SK-N-SH treated with all-trans-retinoic acid at 6 μM for 48 hours (cell line): ENCODE data around the gene SLC13A3.

Source experiments
- BACH2 ChIP-seq: fragments of 250-450 bp; sonication (Bioruptor Pico); IDR thresholded peaks from 2 replicates; pipeline ENCODE4 v1.9.0; 2021; ENCODE audit warnings: mild to moderate bottlenecking, borderline replicate concordance
- GLIS3 ChIP-seq: fragments of 250-450 bp; sonication (Bioruptor Pico); IDR thresholded peaks from 2 replicates; pipeline ENCODE4 v1.5.0; 2020; ENCODE audit warnings: mild to moderate bottlenecking, moderate library complexity
- RARB ChIP-seq: fragments of 250-450 bp; sonication (Bioruptor Pico); IDR thresholded peaks from 2 replicates; pipeline ENCODE4 v1.8.0; 2021; ENCODE audit warnings: mild to moderate bottlenecking, moderate library complexity
- TCF4 ChIP-seq: fragments of 250-450 bp; sonication (Bioruptor Pico); IDR thresholded peaks from 2 replicates; pipeline ENCODE4 v1.8.0; 2021; ENCODE audit warnings: mild to moderate bottlenecking, moderate library complexity, borderline replicate concordance
- ZC3H10 ChIP-seq: fragments of 250-450 bp; sonication (Bioruptor Pico); IDR thresholded peaks from 2 replicates; pipeline ENCODE4 v1.5.1; 2021; ENCODE audit warnings: mild to moderate bottlenecking, moderate library complexity
- ZNF565 ChIP-seq: fragments of 450-650 bp; formaldehyde crosslinking; conservative IDR thresholded peaks from 2 replicates; pipeline ENCODE4 v1.5.0; 2020; ENCODE audit warnings: low read depth, mild to moderate bottlenecking, moderate library complexity
- ZNF70 ChIP-seq: fragments of 450-650 bp; formaldehyde crosslinking; IDR thresholded peaks from 2 replicates; pipeline ENCODE4 v1.5.0; 2020; ENCODE audit warnings: mild to moderate bottlenecking, moderate library complexity
- ZNF8 ChIP-seq: fragments of 450-650 bp; formaldehyde crosslinking; IDR thresholded peaks from 2 replicates; pipeline ENCODE4 v1.5.0; 2020; ENCODE audit warnings: mild to moderate bottlenecking, moderate library complexity
- TF ChIP-seq, protein P1 (sequence below): fragments of 250-450 bp; sonication (Bioruptor Pico); IDR thresholded peaks from 2 replicates; pipeline ENCODE4 v1.8.0; 2021; ENCODE audit warnings: low read depth, mild to moderate bottlenecking, moderate library complexity, borderline replicate concordance

DNA sequence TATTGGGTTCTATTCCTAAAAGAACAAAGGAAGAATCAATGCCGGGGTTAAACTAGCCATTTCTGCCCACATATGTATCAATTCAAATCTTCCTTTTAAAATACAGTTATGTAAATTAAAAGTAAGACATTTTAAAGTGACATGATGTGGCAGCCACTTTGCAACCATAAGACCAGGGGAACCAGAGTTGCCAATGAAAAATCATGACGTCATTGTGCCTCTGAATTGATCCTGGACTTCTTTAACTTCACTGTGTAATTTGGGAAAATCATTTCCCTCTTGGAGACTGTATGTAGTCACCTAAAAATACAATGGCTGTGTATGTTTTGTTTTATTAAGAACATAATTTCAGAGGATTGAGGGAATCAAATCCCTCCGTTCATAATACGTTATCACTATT, 42.2 kb downstream of the SLC13A3 start:
- TF ChIP-seq ZNF70 (CRISPR knock-in tag) (no peak), RARB (CRISPR knock-in tag) (no peak), GLIS3 (CRISPR knock-in tag) (no peak), ZNF565 (no peak), ZNF8 (CRISPR knock-in tag) (no peak), TCF4 (CRISPR knock-in tag) (no peak), ZC3H10 (CRISPR knock-in tag) (no peak), BACH2 (CRISPR knock-in tag) (no peak)
- TF ChIP-seq, protein P1, sequence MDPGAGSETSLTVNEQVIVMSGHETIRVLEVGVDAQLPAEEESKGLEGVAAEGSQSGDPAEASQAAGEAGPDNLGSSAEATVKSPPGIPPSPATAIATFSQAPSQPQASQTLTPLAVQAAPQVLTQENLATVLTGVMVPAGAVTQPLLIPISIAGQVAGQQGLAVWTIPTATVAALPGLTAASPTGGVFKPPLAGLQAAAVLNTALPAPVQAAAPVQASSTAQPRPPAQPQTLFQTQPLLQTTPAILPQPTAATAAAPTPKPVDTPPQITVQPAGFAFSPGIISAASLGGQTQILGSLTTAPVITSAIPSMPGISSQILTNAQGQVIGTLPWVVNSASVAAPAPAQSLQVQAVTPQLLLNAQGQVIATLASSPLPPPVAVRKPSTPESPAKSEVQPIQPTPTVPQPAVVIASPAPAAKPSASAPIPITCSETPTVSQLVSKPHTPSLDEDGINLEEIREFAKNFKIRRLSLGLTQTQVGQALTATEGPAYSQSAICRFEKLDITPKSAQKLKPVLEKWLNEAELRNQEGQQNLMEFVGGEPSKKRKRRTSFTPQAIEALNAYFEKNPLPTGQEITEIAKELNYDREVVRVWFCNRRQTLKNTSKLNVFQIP (CRISPR knock-in tag): no peak
